ENCODE results near the gene SPAG16.
"Not testable (repeated sequence)": the region's sequence is repeated elsewhere in the genome, so short reads cannot be mapped to it uniquely, and the experiment has no call there.

- TF ChIP-seq POLR2AphosphoS5 (IDR thresholded peaks at IDR 0.05; ENCODE audit: low read depth, low read length); POLR2A (IDR thresholded peaks at IDR 0.05; ENCODE audit: low read depth, low read length); TAF1 (IDR thresholded peaks at IDR 0.05; ENCODE audit: borderline replicate concordance, low read depth, low read length): not testable (repeated sequence)
Measured at GRCh38 chr2:213407027-213407426, 122.8 kb downstream of the SPAG16 start.
